ENCODE data around the gene DIRAS1.

Gene DIRAS1

GRCh38 chr19:2720777-2721569, at the start of gene DIRAS1:
Gene DIRAS1, minus strand, starts transcription at chr19:2721372. Its CDS starts 3,566 bp downstream, at chr19:2717806.
- DNase-seq = no peak

- DNase-seq = no peak
Measured at GRCh38 chr19:2770055-2771013, 49.2 kb upstream of the DIRAS1 start.

GRCh38 chr19:2769218-2769617, 48.0 kb upstream of the DIRAS1 start:
- DNase-seq = no peak

DNA sequence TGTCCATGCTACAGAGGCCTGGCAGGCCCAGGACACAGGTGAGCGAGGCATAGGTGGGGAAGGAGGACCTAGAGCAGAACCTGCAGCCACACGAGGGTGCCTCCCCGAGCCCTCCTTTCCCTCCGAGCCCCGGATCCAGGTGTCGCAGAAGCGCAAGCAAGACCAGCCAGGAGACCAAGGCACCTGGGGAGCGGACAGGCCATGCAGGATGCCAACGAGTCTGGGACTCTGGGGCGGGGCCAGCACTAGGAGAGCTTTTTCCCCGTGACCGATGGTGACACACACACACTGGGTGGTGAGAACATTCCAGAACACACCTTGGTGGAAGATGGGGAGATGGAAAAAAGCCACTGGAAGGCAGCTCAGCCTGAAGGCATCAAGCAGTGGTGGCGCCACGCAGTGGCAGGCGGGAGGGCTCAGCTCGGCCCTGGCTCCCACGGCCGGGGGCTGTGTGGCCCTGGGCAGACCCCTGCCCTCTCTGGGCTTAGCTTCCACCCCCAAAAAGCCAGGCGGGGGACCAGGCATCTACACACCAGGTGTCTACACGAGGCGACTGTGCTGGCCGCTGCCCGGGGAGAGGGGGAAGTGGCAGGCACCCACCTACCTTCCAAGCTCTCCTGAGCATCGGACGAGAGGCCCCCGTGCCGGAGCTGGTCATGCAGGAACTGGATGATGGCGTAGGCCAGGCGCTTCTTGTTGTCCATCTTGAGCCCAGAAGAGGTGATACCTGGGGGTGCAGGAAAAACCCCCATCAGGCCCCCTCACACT, 47.4 kb upstream of the DIRAS1 start:
- no peak for DNase-seq

- no peak for DNase-seq
Measured at GRCh38 chr19:2767688-2768087, 46.5 kb upstream of the DIRAS1 start.

GRCh38 chr19:2766594-2767372, 45.6 kb upstream of the DIRAS1 start:
- DNase-seq = no peak

GRCh38 chr19:2765376-2765775, 44.2 kb upstream of the DIRAS1 start:
- DNase-seq = no peak

DNA sequence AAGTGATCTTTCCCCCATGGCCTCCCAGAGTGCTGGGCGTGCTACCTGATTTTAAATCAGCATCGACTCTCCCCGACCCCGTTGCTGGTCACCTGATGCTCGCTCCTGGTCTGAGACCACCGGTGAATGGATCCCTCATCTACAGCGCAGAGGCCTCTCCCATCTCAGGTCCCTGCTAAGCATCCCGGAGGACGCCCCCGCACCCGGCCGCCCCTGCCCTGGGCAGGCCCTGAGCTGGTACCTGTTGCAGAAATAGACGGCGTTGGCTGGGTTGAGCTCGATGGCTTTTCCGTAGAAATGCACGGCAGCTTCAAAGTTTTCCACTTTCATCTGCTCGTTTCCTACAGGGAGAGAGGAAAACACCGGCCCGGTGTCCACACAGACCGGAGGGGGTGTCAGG, 43.8 kb upstream of the DIRAS1 start:
- no peak for DNase-seq

- DNase-seq = no peak
Measured at GRCh38 chr19:2763687-2764086, 42.5 kb upstream of the DIRAS1 start.

- DNase-seq = no peak
Measured at GRCh38 chr19:2762783-2763496, 41.8 kb upstream of the DIRAS1 start.

DNA sequence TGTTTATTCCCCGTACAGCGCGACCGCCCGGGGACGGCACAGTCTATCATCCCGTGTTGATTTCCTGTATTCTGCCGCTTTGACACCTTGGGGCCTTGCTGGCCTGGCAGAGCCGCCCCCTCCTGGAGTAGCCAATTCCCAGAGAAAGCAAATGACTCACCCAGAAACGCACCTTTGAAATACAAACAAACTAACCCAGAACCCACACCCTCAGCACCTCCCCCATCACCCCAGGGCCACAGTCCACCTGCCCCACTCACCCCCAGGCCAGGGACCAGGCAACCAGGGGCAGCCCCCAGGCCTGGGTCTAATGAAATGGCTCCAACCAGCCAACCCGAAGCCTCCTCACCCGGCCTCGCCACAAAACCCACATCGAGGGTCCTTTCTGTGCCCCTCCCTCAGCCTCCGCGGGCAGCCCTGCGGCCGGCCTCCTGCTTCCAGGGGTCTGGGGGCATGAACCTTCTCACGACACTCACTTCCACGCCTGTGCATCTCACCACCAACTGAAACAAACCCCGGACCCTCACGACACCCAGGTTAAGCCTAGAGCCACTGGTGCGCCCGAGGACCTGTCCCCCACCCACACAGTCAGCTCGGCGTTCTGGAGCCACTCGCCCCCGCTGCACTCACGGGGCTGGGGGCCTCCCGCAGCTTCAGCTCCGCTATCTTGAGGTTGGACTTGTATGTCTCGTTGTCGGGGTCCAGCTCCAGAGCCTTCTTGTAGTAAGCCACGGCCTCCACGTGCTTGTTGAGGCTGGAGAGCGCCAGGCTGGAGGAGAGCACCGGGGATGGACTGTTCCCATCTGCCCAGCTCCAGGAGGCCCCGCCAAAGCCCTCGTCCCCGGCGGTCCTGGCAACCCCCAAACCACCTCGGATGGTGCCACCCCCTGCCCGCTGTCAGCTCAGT, 41.0 kb upstream of the DIRAS1 start:
- no peak for DNase-seq

GRCh38 chr19:2761309-2761677, 40.1 kb upstream of the DIRAS1 start:
- DNase-seq = no peak

- no peak for DNase-seq
Measured at GRCh38 chr19:2759965-2760364, 38.8 kb upstream of the DIRAS1 start.

GRCh38 chr19:2759362-2759761, 38.2 kb upstream of the DIRAS1 start:
- no peak for DNase-seq

DNA sequence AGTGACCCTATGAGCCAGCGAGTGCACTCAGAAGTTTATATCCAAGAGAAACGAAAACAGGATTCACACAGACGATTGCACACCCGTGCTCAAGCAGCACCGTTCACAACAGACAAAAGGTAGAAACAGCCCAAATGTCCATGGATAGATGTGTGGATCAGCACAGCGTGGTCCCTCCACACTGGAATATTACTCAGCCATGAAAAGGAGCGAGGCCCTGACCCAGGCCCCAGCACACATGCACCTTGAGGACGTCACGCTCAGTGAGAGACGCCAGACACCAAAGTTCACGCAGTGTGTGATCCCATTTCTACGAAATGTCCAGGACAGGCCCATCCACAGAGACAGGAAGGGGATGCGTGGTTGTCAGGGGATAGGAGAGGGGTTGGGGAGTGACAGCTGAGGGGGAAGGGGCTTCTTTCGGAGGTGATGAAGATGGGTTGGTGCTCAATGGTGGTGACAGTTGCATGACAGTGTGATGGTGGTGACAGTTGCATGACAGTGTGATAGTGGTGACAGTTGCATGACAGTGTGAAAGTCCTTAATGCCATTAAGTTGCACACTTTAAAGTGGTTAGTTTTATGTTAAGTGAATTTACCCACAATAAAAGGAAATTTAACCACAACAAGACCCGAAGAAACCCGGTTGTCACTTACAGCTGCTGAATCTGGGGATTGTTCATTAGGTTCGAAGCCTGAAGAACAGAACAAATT, 37.6 kb upstream of the DIRAS1 start:
- no peak for DNase-seq

DNA sequence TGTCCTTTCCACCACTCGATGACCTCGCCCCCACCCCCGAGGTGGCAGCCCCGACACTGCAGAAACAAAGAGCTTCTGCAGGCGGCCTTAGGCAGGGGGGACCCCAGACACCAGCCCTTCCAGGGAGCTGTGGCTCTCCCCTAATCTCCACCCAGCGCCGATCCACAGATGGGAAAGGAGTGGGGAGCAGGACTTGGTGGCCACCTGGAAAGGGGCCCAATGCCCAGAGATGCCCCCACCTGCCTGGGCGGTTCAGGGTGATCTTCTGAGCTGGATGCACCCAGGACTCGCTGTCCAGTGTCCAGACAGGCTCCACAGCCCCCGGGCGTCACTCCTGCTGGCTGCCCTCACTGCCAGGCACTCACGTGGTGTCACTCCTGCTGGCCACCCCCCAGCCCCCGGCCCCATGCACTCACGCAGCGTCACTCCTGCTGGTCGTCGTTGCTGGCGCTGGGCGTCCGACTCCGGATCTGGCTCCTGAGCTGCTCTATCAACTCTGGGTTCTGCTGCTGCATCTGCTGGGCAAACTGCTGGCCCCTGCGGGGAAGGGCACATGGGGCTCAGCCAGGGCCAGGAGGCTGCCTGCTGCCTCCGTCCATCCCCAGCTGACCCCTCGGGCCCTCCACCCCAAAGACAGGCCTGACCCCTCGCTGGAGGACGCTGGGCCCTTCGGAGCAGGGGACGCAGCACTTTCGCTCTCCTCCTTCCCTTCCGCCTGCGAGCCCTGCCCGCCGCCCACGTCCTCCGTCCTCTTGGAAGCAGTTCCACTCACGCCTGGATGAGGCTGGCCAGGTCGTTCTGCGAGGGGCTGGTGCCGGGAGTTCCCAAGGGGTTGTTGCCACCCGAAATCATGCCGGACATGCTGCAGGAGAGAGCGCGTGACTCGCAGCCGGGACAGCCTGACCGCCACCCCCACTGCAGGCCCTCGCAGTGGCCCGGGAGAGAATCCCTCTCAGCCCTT, 36.0 kb upstream of the DIRAS1 start:
- no peak for DNase-seq

DNA sequence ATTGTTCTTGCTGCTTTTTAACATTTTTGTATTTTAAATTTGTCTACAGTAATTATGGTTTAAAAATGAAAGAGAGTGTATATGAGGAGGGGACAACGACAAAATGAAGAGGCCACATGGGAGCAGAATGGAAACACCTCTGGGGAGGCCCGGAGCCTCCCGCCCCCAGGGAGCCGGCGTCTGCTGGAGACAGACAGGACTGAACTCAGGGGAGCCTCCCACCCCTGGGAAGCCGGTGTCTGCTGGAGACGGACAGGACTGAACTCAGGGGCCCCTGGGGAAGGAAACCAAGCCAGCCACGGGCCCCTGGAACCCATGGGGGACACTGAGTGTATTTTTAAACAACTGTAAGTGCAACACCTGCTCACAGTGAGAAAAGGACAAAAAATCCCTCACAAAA, 35.3 kb upstream of the DIRAS1 start:
- no peak for DNase-seq

DNA sequence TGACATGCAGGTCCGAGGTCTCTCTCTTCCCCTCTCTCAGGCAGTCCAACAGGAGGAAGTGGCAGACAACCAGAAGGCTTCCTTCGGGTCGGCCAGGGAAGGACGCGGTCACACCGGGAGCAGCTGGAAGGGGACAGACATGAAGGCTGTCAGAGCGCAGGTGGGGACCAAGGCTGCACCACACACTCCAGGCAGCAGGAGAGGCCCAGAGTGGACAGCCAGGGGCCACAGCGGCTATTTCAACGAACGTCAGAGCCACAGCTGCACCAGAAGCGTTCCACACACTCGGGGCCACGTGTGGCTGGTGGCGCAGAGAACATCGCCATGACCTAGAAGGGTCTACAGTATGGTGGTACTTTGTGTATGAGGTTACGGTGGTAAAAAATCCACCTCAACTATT, 34.6 kb upstream of the DIRAS1 start:
- no peak for DNase-seq

GRCh38 chr19:2755448-2755705, 34.2 kb upstream of the DIRAS1 start:
- DNase-seq = no peak
